Panc1 (cell line): Measurements from ENCODE around the gene DDX1. TPM values are rescaled to one million over a fixed set of nuclear protein-coding genes. Genes with fewer than 3 reads are reported as not detected.

Experiments
- ATAC-seq: fragments of 200-7000 bp; cut with Tn5 transposase; 2 replicates; pipeline ENCODE4 v1.9.1; 2020; ENCODE audit warnings: mild to moderate bottlenecking, moderate library complexity
- BruUV-seq: library from RNA; stranded (reverse); fragments of 400-500 nt; replicated peaks from 2 replicates; lab custom pipeline; 2021; lab: Mats Ljungman, UMichigan
- CTCF ChIA-PET: fragments of 300-600 bp; sonication (Branson Sonifier 250); formaldehyde crosslinking; loops from one replicate; lab custom pipeline; 2022; ENCODE audit warnings: antibody characterized with exemption; lab: Charles Lee
- POLR2A ChIA-PET: fragments of 300-600 bp; sonication (Branson Sonifier 250); formaldehyde crosslinking; loops from one replicate; lab custom pipeline; 2022; ENCODE audit warnings: antibody characterized with exemption; lab: Charles Lee
- DNase-seq: peaks from one replicate; pipeline ENCODE4 v3.0.0-alpha.2; 2010; ENCODE audit warnings: low read depth, low spot score
- H3K27ac ChIP-seq: 2 replicates; pipeline ENCODE4 v1.5.1; 2011; ENCODE audit warnings: mild to moderate bottlenecking, low read length, inconsistent platforms
- H3K27me3 ChIP-seq: fragments of 200-500 bp; sonication (Bioruptor generic); 2 replicates; pipeline ENCODE4 v1.6.0; 2014; ENCODE audit warnings: low read length, inconsistent platforms; ENCODE audit not compliant: control insufficient read depth, insufficient read depth
- H3K36me3 ChIP-seq: fragments of 200-500 bp; sonication (Bioruptor generic); 2 replicates; pipeline ENCODE4 v1.5.1; 2014; ENCODE audit warnings: inconsistent platforms, mild to moderate bottlenecking, low read length, moderate library complexity; ENCODE audit not compliant: control insufficient read depth, insufficient read depth
- H3K4me1 ChIP-seq: 2 replicates; pipeline ENCODE4 v1.5.1; 2011; ENCODE audit warnings: inconsistent platforms, mild to moderate bottlenecking, low read length, moderate library complexity; ENCODE audit not compliant: control insufficient read depth, insufficient read depth
- H3K4me3 ChIP-seq, 2 experiments: 2 replicates each; pipeline ENCODE4 v1.5.1; 2011 to 2012; ENCODE audit warnings: low read depth in 2 of 2, low read length in 2 of 2, mild to moderate bottlenecking in 2 of 2, inconsistent platforms in 1 of 2, moderate library complexity in 1 of 2
- H3K9me3 ChIP-seq: fragments of 200-500 bp; sonication (Bioruptor generic); 2 replicates; pipeline ENCODE4 v1.5.1; 2014; ENCODE audit warnings: low read depth, mild to moderate bottlenecking, inconsistent platforms, low read length, moderate library complexity; ENCODE audit not compliant: control insufficient read depth, insufficient read depth
- CTCF ChIP-seq: fragments of 450-650 bp; IDR thresholded peaks from 2 replicates; pipeline ENCODE4 v1.5.1; 2017; ENCODE audit warnings: mild to moderate bottlenecking
- POLR2AphosphoS5 ChIP-seq: IDR thresholded peaks from 2 replicates; pipeline ENCODE4 v1.6.1; 2012; ENCODE audit warnings: mild to moderate bottlenecking, low read depth, low read length, moderate library complexity
- REST ChIP-seq, 2 experiments: IDR thresholded peaks; 2 replicates each; pipeline ENCODE4 v1.6.1; 2011 to 2012; ENCODE audit warnings: low read depth in 2 of 2, control low read depth in 1 of 2, low read length in 1 of 2, mild to moderate bottlenecking in 1 of 2, moderate library complexity in 1 of 2; ENCODE audit not compliant: insufficient read depth in 1 of 2
- SIN3A ChIP-seq: IDR thresholded peaks from 2 replicates; pipeline ENCODE4 v1.6.1; 2012; ENCODE audit warnings: low read depth, mild to moderate bottlenecking, low read length, moderate library complexity, borderline replicate concordance; ENCODE audit not compliant: insufficient read depth
- TCF7L2 ChIP-seq: IDR thresholded peaks from 2 replicates; pipeline ENCODE4 v1.6.1; 2011; ENCODE audit warnings: mild to moderate bottlenecking, low read depth, low read length, inconsistent platforms
- in situ Hi-C: cut with HindIII; loops from 2 replicates; pipeline ENCODE4 v1.10.0; 2016; ENCODE audit warnings: low sequenced_read_pairs, low pct_unique_long_range_greater_than_20kb
- intact Hi-C: fragments of 100-400 bp; cut with micrococcal nuclease; formaldehyde crosslinking; loops from one replicate; pipeline ENCODE4 v1.10.0; 2022; ENCODE audit not compliant: unreplicated experiment
- total RNA-seq: library from RNA; stranded (reverse); gene quantifications from one replicate; pipeline ENCODE4 v1.2.1, GENCODE V29; 2021; ENCODE audit not compliant: unreplicated experiment

Gene DDX1
- total RNA-seq, 1 experiment from 2014 or later = 102 TPM

GRCh38 chr2:15607709-15608391, 16.2 kb downstream of the DDX1 start:
- Histone ChIP-seq H3K9me3 (no peaks in the 10 kb centered on the region), H3K27me3 (no peaks in the 10 kb centered on the region), H3K4me1 (no peaks in the 10 kb centered on the region), H3K36me3 (peaks cover 48% of the 10 kb centered on the region), H3K4me3 (no peak overlapping the region), H3K27ac (no peak overlapping the region)
- DNase-seq (no peak), ATAC-seq (no peak)
- intact Hi-C loops (no loop called here), in situ Hi-C loops (no loop called here)
- BruUV-seq = no TSS peak
- ChIA-PET CTCF (no interaction called here), POLR2A (interaction anchor here (0.6 kb wide), 1 partner anchor 307 kb away, joined by 7 read pairs; no protein-coding TSS in a partner anchor)
- no peak for TF ChIP-seq REST (IDR thresholded peaks at IDR 0.05; ENCODE audit: insufficient read depth in 1 of 2, low read depth in 2 of 2, low read length in 1 of 2)
- TF ChIP-seq TCF7L2 = no peak
- TF ChIP-seq SIN3A = no peak
- no peak for TF ChIP-seq CTCF
- no peak for TF ChIP-seq POLR2AphosphoS5

GRCh38 chr2:15608392-15608761, 16.7 kb downstream of the DDX1 start:
- CTCF ChIA-PET = no interaction called here
- intact Hi-C loops (no loop called here), in situ Hi-C loops (no loop called here)
- DNase-seq (no peak), ATAC-seq (no peak)
- H3K9me3 ChIP-seq = no peaks in the 10 kb centered on the region
- no peak overlapping the region for H3K4me3 ChIP-seq
- TF ChIP-seq REST (IDR thresholded peaks at IDR 0.05; ENCODE audit: insufficient read depth in 1 of 2, low read depth in 2 of 2, low read length in 1 of 2) = no peak
- POLR2A ChIA-PET = interaction anchor here (0.6 kb wide), 1 partner anchor 306 kb away, joined by 7 read pairs; no protein-coding TSS in a partner anchor
- H3K36me3 ChIP-seq = peaks cover 43% of the 10 kb centered on the region
- H3K27ac ChIP-seq = no peak overlapping the region
- H3K4me1 ChIP-seq = no peaks in the 10 kb centered on the region
- H3K27me3 ChIP-seq = no peaks in the 10 kb centered on the region
- no TSS peak for BruUV-seq
